Neural crest cell (in vitro differentiated cells): ENCODE data around the gene UBE2U. TPM values are rescaled to one million over a fixed set of nuclear protein-coding genes. Genes with fewer than 3 reads are reported as not detected.

ENCODE experiments used
- DNase-seq: peaks from one replicate; pipeline ENCODE4 v3.0.0; 2021; ENCODE audit warnings: low read depth, mixed read lengths, low spot score
- H3K27ac Mint-ChIP-seq: one replicate; pipeline ENCODE4 v1.8.0; 2021; ENCODE audit warnings: mild to moderate bottlenecking, mixed read lengths; ENCODE audit not compliant: unreplicated experiment
- H3K27me3 Mint-ChIP-seq: 2 replicates; pipeline ENCODE4 v1.8.0; 2021; ENCODE audit warnings: low read depth, mild to moderate bottlenecking, mixed read lengths
- H3K36me3 Mint-ChIP-seq: 2 replicates; pipeline ENCODE4 v1.8.0; 2021; ENCODE audit warnings: low read depth, mild to moderate bottlenecking, mixed read lengths
- H3K4me1 Mint-ChIP-seq: 2 replicates; pipeline ENCODE4 v1.8.0; 2021; ENCODE audit warnings: mixed read lengths
- H3K4me3 Mint-ChIP-seq: one replicate; pipeline ENCODE4 v1.8.0; 2021; ENCODE audit warnings: mild to moderate bottlenecking, mixed read lengths
- H3K9me3 Mint-ChIP-seq: 2 replicates; pipeline ENCODE4 v1.8.0; 2021; ENCODE audit warnings: mixed read lengths
- total RNA-seq: library from RNA; stranded (reverse); gene quantifications from 2 replicates; pipeline ENCODE4 v1.2.1, GENCODE V29; 2021
- TF ChIP-seq, protein P1 (sequence below): fragments of 200-600 bp; sonication (generic); conservative IDR thresholded peaks from 2 replicates; pipeline ENCODE4 v1.5.0; 2021; ENCODE audit warnings: antibody characterized with exemption, mild to moderate bottlenecking

Gene UBE2U
- total RNA-seq, 1 donor from 2014 or later = not detected

DNA sequence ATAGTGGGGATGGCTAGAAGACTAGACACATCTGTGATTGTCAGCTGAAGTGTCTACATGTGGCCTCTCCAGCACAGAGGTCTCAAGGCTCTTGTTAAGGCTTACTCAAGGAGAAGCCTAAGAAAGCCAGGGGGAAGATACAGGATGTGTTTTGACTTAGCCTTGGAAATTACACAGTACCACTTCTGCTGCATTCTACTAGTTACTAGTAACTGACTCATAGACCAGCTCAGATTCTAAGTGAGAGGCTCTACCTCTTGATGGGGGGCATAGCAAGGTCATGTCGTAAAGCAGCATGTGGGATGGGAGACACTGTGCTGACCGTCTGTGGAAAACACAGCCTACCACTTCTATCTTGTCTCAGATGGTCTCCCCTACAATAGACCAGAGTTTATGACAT is 99.5 kb downstream of the UBE2U start:
- H3K27me3 Mint-ChIP-seq = no peaks in the 10 kb centered on the region
- no peaks in the 10 kb centered on the region for H3K36me3 Mint-ChIP-seq
- H3K9me3 Mint-ChIP-seq = no peaks in the 10 kb centered on the region
- no peak for DNase-seq
- TF ChIP-seq, protein P1, sequence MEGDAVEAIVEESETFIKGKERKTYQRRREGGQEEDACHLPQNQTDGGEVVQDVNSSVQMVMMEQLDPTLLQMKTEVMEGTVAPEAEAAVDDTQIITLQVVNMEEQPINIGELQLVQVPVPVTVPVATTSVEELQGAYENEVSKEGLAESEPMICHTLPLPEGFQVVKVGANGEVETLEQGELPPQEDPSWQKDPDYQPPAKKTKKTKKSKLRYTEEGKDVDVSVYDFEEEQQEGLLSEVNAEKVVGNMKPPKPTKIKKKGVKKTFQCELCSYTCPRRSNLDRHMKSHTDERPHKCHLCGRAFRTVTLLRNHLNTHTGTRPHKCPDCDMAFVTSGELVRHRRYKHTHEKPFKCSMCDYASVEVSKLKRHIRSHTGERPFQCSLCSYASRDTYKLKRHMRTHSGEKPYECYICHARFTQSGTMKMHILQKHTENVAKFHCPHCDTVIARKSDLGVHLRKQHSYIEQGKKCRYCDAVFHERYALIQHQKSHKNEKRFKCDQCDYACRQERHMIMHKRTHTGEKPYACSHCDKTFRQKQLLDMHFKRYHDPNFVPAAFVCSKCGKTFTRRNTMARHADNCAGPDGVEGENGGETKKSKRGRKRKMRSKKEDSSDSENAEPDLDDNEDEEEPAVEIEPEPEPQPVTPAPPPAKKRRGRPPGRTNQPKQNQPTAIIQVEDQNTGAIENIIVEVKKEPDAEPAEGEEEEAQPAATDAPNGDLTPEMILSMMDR = no peak
- H3K4me1 Mint-ChIP-seq = no peaks in the 10 kb centered on the region
- no peak overlapping the region for H3K27ac Mint-ChIP-seq
- no peak overlapping the region for H3K4me3 Mint-ChIP-seq

DNA sequence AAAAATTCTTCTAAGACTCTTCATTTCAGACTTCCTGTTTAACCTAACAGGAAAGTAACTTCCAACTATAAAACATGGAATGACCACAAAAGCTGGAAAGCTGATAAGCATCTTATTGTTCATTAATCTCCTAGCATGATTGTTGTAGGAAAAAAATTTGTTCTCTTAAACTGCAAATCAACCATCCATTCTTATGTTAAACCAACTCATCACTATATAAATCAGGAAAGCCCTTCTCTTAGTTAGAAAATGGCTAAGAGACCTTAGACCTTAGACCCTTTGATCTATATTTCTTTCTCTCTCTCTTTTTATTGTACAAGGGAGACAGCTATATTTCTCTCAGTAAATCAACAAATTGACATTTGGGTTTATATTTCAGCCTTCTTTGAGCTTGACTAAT is 101.4 kb downstream of the UBE2U start:
- Mint-ChIP-seq H3K27ac (no peak overlapping the region), H3K4me3 (no peak overlapping the region), H3K4me1 (peaks cover 6% of the 10 kb centered on the region), H3K9me3 (no peaks in the 10 kb centered on the region), H3K36me3 (no peaks in the 10 kb centered on the region), H3K27me3 (no peaks in the 10 kb centered on the region)
- TF ChIP-seq, protein P1 = no peak
- DNase-seq = no peak

DNA sequence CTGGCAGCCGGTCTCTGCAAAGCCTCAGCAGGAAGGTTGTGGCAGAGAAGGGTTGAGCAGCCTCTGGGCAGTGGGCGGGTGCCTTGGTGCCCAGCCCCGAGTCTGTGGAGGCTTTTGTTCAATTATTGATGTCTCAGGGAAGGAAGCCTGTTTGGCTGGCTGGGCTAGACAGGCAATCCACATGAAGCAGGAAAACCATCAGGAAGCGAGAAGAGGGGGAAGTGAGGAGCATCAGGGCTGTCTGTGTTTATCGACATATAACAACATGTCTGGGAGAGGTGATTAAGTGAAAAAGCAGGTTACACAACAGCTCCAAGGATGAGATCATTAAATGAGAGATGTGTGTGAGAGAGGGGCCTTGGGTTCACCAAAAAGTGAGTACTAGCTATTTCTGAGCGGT is 105.4 kb downstream of the UBE2U start:
- TF ChIP-seq, protein P1 = no peak
- H3K27me3 Mint-ChIP-seq = no peaks in the 10 kb centered on the region
- H3K9me3 Mint-ChIP-seq = no peaks in the 10 kb centered on the region
- H3K36me3 Mint-ChIP-seq = no peaks in the 10 kb centered on the region
- H3K27ac Mint-ChIP-seq = no peak overlapping the region
- H3K4me3 Mint-ChIP-seq = no peak overlapping the region
- no peak for DNase-seq
- H3K4me1 Mint-ChIP-seq = peaks cover 6% of the 10 kb centered on the region

DNA sequence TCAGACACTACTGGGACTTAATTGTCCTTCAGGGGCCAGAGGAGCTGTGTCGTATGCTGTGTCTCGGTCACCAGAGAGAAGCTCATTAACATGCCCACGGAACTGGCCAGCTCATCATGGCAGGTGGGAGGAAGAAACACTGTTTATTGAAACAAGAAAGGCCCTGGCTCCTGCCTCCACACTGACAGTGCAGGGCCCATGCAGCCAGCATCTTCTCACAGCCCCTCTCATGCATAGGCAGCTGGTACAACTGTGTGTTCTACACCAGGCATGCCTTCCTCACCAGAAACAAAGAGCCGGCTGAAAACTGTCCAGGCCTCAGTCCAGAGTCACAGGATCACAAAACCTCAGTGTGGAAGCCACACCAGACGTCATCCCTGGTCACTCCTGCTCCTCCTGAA is 106.0 kb downstream of the UBE2U start:
- TF ChIP-seq, protein P1 = no peak
- no peak for DNase-seq
- Mint-ChIP-seq H3K4me3 (no peak overlapping the region), H3K27ac (no peak overlapping the region), H3K9me3 (peaks cover 2% of the 10 kb centered on the region), H3K27me3 (no peaks in the 10 kb centered on the region), H3K36me3 (no peaks in the 10 kb centered on the region), H3K4me1 (peaks cover 6% of the 10 kb centered on the region)

DNA sequence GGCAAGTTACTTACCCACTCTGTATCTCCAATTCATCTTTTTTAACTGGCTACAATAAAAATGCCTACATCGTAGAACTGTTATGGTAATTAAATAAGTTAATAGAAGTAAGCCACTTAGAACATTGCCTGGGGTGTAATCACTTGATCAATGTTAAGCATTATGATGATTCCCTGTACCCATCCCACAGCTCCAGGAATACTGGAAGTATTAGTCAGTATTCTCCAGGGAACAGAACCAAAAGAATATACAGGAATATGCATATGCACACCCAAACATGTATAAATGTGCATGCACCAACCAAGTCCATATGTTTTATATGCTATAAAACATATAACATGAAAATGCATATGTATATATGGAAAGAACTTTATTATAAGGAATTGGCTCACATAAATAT is 107.3 kb downstream of the UBE2U start:
- Mint-ChIP-seq H3K27me3 (no peaks in the 10 kb centered on the region), H3K4me3 (no peak overlapping the region)

More for the DNA sequence above, 107.3 kb downstream of the UBE2U start:
- no peak for DNase-seq
- Mint-ChIP-seq H3K4me1 (peaks cover 6% of the 10 kb centered on the region), H3K9me3 (peaks cover 5% of the 10 kb centered on the region), H3K27ac (no peak overlapping the region), H3K36me3 (no peaks in the 10 kb centered on the region)
- TF ChIP-seq, protein P1 = no peak
